Posterior cingulate gyrus (tissue), 11 donors: ENCODE data around the gene ZNF792.
"Not testable (repeated sequence)": the region's sequence is repeated elsewhere in the genome, so short reads cannot be mapped to it uniquely, and the experiment has no call there.

ENCODE experiments used
- DNase-seq, 10 donors: peaks; one replicate each; pipeline versions ENCODE4 v3.0.0 to v3.0.0-alpha.2; 2020 to 2021; ENCODE audit warnings: mixed read lengths in 3 of 10
- intact Hi-C: fragments of 100-400 bp; cut with DNase I; formaldehyde crosslinking; loops from one replicate; pipeline ENCODE4 v1.15.1; 2023

ZNF792 gene

GRCh38 chr19:34976611-34977010, 12.6 kb upstream of the ZNF792 start:
- intact Hi-C loops: no loop called here
- peak in 1 of 10 donors; percentile 33 for DNase-seq

DNA sequence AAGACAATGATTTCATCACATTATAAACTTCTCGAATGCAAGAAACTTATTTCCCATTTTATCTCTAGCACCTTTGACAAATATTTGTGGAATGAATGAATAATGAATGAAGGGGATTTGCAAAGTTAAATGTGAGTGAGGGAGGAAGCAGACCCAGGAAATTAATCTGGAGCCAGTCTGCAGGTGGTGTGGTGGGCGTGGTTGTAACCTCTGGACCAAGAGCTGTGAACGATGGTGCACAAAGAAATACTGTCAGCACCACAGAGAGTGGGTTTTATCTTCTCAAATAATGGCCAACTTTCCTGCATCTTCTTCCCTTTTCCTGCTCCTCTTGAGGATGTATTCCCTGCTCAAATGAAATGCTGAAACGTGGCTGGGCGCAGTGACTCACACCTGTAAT, 11.0 kb upstream of the ZNF792 start:
- peak in 1 of 10 donors; percentile 10 for DNase-seq
- intact Hi-C loops: no loop called here

DNA sequence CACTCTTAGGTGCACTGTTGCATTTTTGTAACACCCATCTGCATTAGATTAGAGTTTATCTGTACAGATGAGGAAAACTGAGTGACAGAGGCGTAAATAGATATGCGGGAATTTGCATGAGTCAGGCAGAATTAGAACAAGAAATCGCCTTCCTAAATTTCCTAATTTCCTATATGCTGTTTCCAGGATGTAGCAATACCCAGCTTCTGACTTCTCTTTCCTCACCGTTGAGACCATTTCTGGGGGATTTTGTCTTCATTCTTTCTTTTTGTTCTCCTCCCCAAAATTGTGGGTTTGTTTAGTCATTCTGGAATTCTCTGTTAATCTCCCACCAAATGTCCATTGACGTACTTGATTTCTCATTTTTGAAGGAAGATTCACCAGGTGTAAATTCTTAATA, 10.6 kb upstream of the ZNF792 start:
- no peak for DNase-seq
- intact Hi-C loops: no loop called here

GRCh38 chr19:34972163-34972705, 8.2 kb upstream of the ZNF792 start:
- no peak for DNase-seq
- intact Hi-C loops: loop anchor here (2.0 kb wide), 2 partner anchors 119 to 169 kb away; no protein-coding TSS in a partner anchor

GRCh38 chr19:34970185-34970780, 6.3 kb upstream of the ZNF792 start:
- DNase-seq, intact Hi-C loops: not testable (repeated sequence)

DNA sequence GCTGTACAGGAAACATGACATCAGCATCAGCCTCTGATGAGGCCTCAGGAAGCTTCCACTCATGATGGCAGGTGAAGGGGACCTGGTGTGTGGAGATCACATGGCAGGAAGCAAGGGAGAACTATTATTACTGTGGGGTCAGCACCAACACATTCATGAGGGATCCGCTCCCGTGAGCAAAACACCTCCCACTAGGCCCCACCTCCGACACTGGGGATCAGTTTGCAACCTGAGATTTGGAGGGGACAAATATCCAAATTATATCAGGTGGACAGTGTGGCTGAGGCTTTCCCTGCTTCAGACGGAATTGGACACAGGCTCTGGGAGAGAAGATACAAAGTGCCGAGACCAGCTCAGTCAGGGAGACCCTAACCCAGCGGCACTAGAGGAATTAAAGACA, 5.7 kb upstream of the ZNF792 start:
- intact Hi-C loops: no loop called here
- DNase-seq: no peak

DNA sequence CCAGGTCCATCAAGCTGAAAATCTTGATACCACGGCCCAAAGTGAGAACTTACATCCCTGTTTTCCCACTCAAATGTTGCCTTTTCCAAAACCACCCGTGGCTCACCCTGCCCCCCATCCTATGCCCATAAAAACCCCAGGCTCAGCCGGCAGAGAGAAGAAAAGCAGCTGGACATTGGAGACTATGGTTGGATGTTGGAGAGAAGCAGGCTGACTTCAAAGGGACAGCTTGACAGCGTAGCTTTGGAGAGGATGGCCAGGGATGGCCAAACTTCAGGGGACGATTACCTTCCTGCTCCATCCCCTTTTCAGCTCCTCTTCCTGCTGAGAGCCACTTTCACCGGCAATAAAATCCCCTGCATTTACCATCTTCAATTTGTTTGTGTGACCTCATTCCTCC, 3.5 kb upstream of the ZNF792 start:
- DNase-seq: no peak
- intact Hi-C loops: no loop called here

DNA sequence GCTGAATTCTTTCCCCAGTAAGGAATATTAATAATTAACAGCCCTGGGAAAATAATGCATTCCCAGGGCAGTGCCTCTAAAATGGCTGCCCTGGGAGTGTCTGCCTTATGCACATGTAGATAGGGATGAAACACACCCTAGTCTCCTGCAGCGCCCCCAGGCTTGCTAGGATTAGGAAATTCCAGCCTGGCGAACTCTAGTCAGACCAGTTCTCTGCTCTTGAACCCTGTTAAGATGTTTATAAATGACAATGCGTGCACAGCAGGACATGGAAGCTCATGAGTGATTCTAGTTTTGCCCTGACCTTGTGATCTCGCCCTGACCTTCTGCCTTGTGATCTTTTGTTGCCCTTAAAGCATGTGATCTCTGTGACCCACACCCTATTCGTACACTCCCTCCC, 1.5 kb upstream of the ZNF792 start:
- intact Hi-C loops: not testable (repeated sequence)

DNA sequence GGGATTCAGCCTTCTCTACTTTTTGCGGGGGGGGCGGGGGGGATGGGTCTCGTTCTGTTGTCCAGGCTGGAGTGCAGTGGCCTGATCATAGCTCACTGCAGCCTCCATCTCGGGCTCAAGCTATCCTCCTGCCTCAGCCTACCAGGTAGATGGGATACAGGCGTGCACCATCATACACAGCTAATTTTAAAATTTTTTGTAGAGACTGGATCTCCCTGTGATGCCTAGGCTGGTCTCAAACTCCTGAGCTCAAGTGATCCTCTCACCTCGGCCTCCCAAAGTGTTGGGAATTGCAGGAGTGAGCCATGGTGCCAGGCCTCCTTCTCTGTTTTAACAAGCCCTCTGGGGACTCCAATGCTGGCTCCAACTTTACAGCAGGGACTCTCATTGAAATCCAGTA, 569 bp upstream of the ZNF792 start:
- intact Hi-C loops: no loop called here
- no peak for DNase-seq

More for the DNA sequence above, 1.5 kb upstream of the ZNF792 start:
- not testable (repeated sequence) for DNase-seq

- peak in 1 of 10 donors; percentile 4 for DNase-seq
- intact Hi-C loops: no loop called here
Observed at GRCh38 chr19:34962687-34963572, 1.1 kb downstream of the ZNF792 start.

DNA sequence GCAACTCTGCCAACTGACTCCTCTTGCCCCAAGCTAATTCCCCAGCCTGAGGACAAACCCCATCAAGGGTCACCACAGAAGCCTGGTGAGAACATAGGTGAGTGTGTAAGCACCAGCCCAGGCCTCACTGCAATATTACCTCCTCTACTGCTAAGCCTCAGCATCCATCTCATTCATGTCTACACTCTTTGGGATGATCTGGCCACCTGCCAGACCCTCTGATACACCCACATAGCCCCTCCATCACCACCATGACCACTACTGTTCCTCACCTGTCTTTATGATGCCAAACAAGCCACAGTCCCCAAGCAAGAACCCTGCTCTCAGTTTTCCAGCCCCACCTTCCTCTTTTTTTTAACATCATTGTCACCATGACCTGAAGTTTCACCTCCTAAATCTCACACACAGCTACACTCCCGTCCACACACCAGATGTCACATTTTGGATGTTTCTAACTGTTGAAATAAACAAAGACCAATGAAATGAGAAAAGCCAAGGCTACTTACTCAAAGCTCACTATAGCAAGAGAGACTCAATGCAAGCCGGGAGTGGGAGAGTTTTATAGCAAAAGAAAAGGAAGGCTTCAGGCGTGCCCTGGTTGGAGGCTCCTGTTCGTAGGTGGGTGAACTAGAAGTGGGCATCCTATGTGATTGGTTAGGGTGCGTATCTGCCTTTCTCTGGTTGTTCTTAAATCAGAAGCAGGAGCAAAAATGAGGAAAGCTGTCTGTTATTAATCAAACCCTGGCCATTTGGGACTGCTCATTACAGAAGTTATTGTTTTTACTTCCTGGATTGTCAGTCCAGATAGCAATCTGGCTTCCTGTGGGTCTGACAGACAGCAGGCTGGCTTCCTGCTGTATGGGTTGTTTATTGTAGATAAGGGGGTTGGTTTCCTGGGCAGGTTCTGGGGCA, 2.0 kb downstream of the ZNF792 start:
- intact Hi-C loops: no loop called here
- no peak for DNase-seq

DNA sequence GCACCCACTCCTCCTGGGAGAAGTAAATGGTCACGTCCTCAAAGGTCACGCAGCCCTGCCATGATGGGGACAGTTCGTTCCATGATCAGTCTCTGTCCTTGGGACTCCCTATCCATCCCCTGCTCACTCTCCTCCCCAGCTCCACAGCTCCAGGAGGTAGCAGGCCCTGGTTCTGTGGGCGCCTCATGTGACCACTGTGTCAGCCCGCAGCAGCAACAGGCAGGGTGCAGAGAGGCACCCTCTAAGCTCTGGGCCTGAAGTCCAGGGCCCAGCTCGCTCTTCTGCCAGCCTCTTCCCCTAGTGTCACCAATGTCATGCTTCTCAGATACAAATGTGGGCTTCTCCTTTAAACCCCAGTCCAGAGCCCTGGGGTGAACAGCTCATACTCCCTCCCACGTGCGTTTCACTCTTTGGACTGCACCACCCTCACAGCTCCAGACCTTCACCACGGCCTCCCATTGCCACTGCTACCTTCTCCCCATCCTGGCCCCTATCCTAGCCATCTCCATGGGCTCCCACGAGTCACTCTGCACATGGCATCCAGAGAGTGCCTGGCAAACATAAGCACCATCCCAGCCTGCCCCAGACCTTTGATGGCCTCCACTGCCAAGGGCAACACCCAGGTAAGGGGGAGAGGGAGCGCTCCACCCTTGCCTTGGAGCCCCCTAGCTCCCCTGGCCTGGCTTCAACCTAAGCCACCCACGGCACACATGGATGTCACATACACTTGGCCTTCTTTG, 2.9 kb downstream of the ZNF792 start:
- intact Hi-C loops: no loop called here
- DNase-seq: no peak

- intact Hi-C loops: no loop called here
- no peak for DNase-seq
Observed at GRCh38 chr19:34960103-34960805, 3.8 kb downstream of the ZNF792 start.

- no peak for DNase-seq
- intact Hi-C loops: no loop called here
Observed at GRCh38 chr19:34959021-34959420, 5.0 kb downstream of the ZNF792 start.

GRCh38 chr19:34957830-34958751, 5.9 kb downstream of the ZNF792 start:
- DNase-seq: no peak
- intact Hi-C loops: no loop called here

DNA sequence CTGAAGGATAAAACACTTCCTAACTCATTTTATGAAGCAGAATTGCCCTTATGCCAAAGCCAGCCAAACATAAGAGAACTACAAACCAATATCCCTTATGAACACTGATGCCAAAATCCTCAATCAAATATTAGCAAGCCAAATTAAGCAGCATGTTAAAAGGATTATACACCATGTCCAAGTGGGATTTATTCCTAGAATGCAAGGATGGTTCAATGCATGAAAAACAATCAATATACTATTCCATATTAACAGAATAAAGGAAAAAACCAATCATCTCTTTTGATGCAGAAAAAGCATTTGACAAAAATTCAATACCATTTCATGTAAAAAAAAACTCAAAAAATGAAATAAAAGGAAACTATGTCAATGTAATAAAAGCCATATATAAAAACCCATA, 10.9 kb downstream of the ZNF792 start:
- intact Hi-C loops: no loop called here
- DNase-seq: no peak

DNA sequence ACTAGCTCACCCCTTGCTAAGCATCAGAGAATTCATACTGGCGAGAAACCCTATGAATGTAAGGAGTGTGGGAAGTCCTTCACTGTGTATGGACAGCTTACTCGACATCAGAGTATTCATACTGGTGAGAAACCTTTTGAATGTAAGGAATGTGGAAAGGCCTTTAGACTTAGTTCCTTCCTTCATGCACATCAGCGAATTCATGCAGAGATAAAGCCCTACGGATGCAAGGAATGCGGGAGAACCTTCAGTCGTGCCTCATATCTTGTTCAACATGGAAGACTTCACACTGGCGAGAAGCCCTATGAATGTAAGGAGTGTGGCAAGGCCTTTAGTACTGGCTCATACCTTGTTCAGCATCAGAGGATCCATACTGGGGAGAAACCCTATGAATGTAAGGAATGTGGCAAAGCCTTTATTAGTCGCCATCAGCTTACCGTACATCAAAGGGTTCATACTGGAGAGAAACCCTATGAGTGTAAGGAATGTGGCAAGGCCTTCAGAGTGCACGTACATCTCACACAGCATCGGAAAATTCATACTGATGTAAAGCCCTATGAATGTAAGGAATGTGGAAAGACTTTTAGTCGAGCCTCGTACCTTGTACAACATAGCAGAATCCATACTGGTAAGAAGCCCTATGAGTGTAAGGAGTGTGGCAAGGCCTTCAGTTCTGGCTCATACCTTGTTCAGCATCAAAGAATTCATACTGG, 20.0 kb downstream of the ZNF792 start:
- intact Hi-C loops: no loop called here
- no peak for DNase-seq

DNA sequence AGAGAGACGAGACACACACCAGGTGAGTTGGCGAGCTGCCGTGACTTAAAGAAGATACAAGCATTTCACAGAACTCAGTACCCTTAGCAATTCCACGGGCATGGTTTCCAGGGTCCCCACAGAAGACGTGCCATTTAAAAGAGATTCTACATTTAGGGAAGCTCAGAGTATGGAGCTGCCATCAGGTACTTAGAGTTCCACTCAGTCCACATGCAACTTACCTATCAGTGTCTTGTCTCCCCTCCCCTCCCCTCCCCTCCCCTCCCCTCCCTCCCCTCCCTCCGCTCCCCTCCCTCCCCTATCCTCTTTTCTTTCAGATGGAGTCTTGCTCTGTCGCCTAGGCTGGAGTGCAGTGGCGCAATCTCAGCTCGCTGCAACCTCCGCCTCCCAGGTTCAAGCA, 25.1 kb downstream of the ZNF792 start:
- DNase-seq: no peak
- intact Hi-C loops: no loop called here
